Stimulated activated CD4-positive, alpha-beta T cell treated with anti-CD3 and anti-CD28 coated beads, Interleukin-2, amount 100 ng/mL, for 4 hours (primary cell): ENCODE measurements around the gene IFI44L.

ENCODE experiments used
- DNase-seq: peaks from one replicate; pipeline ENCODE4 v3.0.0-alpha.2; 2020; ENCODE audit warnings: low read depth

IFI44L gene

GRCh38 chr1:78688697-78689096 is 68.4 kb downstream of the IFI44L start:
- no peak for DNase-seq

GRCh38 chr1:78690516-78690915 is 70.3 kb downstream of the IFI44L start:
- no peak for DNase-seq

GRCh38 chr1:78691995-78692747 is 71.9 kb downstream of the IFI44L start:
- DNase-seq, result no peak
